ENCODE results near the gene RNF115.
A peak's percentile ranks its signal among the peaks of the same experiment; 100 is the strongest.
"Not testable (repeated sequence)": the region's sequence is repeated elsewhere in the genome, so short reads cannot be mapped to it uniquely, and the experiment has no call there.

Gene RNF115

DNA sequence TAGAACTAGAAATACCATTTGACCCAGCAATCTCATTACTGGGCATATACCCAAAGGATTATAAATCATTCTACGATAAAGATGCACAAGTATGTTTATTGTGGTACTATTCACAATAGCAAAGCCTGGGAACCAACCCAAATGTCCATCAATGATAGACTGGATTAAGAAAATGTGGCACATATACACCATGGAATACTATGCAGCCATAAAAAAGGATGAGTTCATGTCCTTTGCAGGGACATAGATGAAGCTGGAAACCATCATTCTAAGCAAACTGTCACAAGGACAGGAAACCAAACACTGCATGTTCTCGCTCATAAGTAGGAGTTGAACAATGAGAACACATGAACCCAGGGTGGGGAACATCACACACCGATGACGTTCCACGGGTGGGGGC is 97.7 kb downstream of the RNF115 start:
- DNase-seq, result not testable (repeated sequence)

DNA sequence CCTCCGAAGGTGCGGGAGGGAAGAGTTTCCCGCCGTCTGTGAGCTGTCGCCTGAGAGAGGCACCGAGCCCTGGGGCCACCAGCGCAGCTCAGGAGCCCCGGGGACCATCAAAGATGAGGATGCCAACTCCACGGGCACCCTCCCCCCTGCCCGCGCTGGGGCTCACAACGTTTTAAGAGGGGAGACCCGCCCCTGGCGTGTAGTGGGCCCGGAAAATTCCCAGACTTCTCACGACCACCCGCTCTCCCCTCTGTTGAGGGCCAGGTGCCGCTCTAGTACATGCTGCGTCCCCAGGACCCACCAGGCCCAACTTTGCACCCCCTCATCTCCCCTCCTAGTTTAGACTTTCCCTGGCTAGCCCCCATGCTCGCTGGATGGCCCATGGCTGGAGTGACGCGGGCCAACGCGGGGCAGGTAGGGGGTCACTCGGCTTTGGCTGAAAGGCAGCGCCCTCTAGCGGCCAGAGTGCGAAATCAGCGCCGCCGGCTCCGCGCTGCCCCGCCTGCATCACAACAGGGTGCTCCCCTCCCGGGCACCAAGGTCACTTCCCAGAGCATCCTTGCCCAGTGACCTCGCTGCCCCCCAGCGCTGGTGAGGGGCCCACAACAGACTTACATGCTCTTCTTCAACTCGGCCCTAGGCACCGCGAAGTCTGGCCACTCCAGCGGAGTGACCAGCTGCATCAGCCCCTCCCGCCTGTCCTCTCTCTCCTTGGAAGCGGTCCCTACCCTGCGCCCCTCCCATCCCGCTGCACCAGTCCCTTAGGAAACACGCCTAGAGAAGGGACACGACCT is 102.8 kb downstream of the RNF115 start:
- peak; percentile 45 for DNase-seq

- no peak for DNase-seq
These were observed 103.4 kb downstream of the RNF115 start for GRCh38 chr1:145720556-145720877.

GRCh38 chr1:145719230-145720079 is 104.4 kb downstream of the RNF115 start, which contains the start of gene CD160:
CD160 (plus strand) TSS chr1:145719499; CDS start chr1:145728328, 8,829 bp downstream.
- DNase-seq, result no peak

GRCh38 chr1:145718465-145718864 is 105.4 kb downstream of the RNF115 start:
- not testable (repeated sequence) for DNase-seq

- no peak for DNase-seq
These were observed 106.1 kb downstream of the RNF115 start for GRCh38 chr1:145717833-145718232.

GRCh38 chr1:145716641-145717345 is 107.1 kb downstream of the RNF115 start:
- DNase-seq, result no peak

GRCh38 chr1:145714524-145715111 is 109.3 kb downstream of the RNF115 start:
- DNase-seq, result no peak

GRCh38 chr1:145711213-145711651 is 112.7 kb downstream of the RNF115 start:
- DNase-seq, result no peak

GRCh38 chr1:145710291-145711027 is 113.4 kb downstream of the RNF115 start:
- no peak for DNase-seq

- no peak for DNase-seq
These were observed 115.8 kb downstream of the RNF115 start for GRCh38 chr1:145708063-145708462.

- no peak for DNase-seq
These were observed 116.6 kb downstream of the RNF115 start, which contains the start of gene PDZK1 for GRCh38 chr1:145707183-145707867. PDZK1 (minus strand) TSS chr1:145707368; CDS start chr1:145688021, 19,347 bp downstream.

DNA sequence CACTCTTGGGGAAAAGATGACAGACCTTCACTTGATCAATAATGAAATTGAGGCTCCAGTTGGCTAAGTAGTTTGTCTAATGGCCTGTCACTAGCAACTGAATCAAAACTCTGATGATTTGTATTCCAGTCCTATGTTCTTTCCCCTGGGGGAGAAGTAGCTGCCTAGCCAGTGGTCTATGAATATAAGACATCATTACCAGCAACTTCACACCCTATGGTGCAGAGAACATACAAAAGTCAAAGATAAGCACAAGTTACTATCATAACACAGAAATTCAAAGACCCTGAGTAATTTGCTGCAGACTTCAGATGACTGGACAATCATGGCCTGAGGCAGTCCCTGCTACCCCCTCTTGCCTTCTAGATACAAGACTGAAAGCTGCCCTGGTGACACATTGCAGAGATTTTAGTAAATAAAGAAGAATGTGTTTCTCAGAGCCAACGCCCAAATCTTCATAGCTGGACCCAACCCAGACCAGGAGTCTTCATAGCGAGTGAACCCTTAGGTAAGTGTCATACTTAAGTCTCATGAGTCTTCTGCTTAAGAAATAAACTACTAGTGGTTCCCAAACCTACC is 117.7 kb downstream of the RNF115 start:
- DNase-seq, result no peak

GRCh38 chr1:145705622-145706021 is 118.3 kb downstream of the RNF115 start:
- no peak for DNase-seq

GRCh38 chr1:145702826-145703225 is 121.1 kb downstream of the RNF115 start:
- DNase-seq, result no peak

DNA sequence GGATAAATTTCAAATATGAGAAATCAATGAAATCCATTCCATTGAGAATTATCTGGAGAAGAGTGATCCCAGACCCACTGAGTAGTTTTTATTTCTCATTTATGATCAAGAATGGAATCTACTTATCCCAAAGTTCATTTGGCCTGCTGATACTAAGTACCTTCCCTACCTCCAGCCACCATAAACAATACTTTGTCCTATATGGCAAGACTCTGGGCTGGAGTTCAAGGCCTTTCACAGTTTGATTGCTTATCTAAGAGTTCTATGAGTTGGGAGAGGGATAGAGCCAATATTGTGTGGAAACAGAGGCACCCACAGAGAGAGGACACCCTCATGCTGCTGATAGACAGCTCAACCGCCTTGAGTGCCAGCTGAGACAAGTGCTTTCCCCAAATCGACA is 121.8 kb downstream of the RNF115 start:
- DNase-seq, result no peak

DNA sequence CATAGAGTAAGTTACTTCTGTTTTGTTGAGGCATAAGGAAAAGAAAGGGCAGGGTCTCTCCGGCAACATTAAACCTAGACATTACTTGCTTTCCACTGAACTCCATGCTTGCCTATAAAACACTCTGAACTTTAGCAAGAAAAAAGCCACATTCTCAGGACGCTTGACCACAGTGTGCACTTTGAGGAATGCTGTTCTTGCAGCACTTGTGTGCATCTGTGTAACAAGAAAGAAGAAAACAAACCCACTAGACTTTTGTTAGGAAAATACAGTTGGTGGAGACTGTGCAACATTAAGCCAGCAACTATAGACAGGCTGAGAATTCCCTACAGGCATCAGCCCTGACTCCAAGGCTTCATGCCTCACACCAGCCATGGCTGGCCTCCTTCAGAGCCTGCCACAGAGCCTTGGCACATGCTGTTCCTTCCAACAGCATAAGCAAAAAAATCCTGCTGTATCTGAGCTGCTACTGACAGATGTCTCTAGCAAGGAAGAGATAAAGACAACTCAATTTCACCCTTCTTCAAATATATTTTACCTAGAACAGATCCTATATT is 122.5 kb downstream of the RNF115 start:
- DNase-seq, result no peak

DNA sequence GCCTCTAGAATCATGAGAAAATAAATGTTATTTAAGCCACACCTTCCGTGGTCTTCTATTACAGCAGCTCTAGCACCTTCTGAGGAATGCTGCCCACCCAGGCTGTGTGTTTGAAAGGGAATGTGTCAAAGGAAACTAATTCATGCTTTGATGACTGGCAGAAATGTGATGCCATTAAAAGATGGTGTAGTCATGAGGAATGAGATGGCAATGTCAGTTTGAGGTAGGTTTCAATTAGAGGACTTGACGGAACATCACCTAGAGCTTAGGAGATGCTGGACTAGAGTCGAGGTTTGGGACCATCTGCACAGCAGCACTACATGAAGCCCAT is 127.3 kb downstream of the RNF115 start:
- no peak for DNase-seq

DNA sequence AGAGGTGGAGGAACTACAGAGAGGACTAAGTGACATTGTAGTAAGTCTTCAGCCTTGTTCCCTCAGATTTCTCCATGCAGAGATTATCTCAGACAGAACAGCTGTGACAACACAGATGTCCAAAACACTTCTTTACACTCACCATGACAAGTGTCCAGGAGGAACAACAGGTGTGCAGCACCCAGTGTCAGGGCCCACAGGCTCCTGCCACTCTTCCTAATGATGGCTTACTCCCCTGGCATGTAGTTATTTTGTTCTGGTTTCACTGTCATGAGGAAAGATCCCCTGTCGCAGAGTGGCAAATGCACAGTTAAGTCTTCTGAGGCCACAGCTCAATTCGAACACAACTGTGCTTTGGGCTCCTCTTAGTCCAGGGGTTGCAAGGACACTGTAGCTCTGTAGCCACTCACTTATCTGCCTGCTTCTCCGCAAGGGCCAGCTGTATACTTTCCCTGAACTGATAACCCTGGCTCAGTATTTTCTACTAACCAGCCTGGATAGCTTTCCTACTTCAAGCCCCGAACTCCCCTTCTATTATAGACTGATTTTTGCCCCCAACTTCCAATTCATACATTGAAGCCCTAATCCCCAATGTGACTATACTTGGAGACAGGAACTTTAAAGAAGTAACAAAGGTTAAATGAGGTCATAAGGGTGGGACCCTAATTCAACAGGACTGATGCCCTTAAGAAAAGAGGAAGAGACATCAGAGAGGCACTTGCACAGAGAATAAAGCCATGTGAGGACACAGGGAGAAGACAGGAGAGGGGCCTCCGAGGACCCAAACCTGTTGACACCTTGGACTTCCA is 127.9 kb downstream of the RNF115 start:
- DNase-seq, result no peak
